GM12878 (cell line): ENCODE data around the gene RGS16. TPM values are rescaled to one million over a fixed set of nuclear protein-coding genes. Genes with fewer than 3 reads are reported as not detected.

ENCODE experiments used
- ATAC-seq: fragments of 200-7000 bp; cut with Tn5 transposase; 3 replicates; pipeline ENCODE4 v1.9.1; 2020; ENCODE audit warnings: mild to moderate bottlenecking, moderate library complexity
- BruUV-seq: library from RNA; stranded (reverse); fragments of 400-500 nt; replicated peaks from 2 replicates; lab custom pipeline; 2021; lab: Mats Ljungman, UMichigan
- CTCF ChIA-PET: fragments of 300-600 bp; sonication (Branson Sonifier 250); formaldehyde crosslinking; extraction: SDS; loops from one replicate; lab custom pipeline; 2021; ENCODE audit warnings: inconsistent platforms; lab: Yijun Ruan, JAX
- POLR2A ChIA-PET: fragments of 350-600 bp; formaldehyde crosslinking; extraction: SDS; loops from one replicate; lab custom pipeline; 2021; ENCODE audit warnings: inconsistent platforms; lab: Charles Lee
- RAD21 ChIA-PET: fragments of 300-600 bp; sonication (Branson Sonifier 250); formaldehyde crosslinking; loops from one replicate; lab custom pipeline; 2023; ENCODE audit warnings: antibody characterized with exemption; ENCODE audit not compliant: unreplicated experiment; lab: Charles Lee
- SMC1A ChIA-PET: fragments of 300-600 bp; sonication (Branson Sonifier 250); formaldehyde crosslinking; loops from one replicate; lab custom pipeline; 2023; ENCODE audit not compliant: unreplicated experiment, uncharacterized antibody; lab: Charles Lee
- DNase-seq: peaks from one replicate; pipeline ENCODE4 v3.0.0-alpha.2; 2011; ENCODE audit warnings: low read depth, low spot score
- FAIRE-seq: peaks from 3 replicates; lab custom pipeline; 2011; peaks lifted over from hg19 to GRCh38; lab: Jason Lieb, UNC
- H2AFZ ChIP-seq: 2 replicates; pipeline ENCODE4 v1.6.0; 2011; ENCODE audit warnings: low read depth, low read length, control low read depth; ENCODE audit not compliant: control insufficient read depth
- H3K27ac ChIP-seq: 2 replicates; pipeline ENCODE4 v1.5.1; 2011; ENCODE audit warnings: control low read depth; ENCODE audit not compliant: control insufficient read depth, insufficient read depth
- H3K27me3 ChIP-seq, 2 experiments: replicated peaks in 1 of 2; 2 replicates each; pipeline versions ENCODE4 v1.6.0 to v1.6.1; 2011; ENCODE audit warnings: low read length in 1 of 2; ENCODE audit not compliant: control insufficient read depth in 2 of 2, insufficient read depth in 2 of 2
- H3K36me3 ChIP-seq, 2 experiments: 2 replicates each; pipeline ENCODE4 v1.5.1; 2011; ENCODE audit warnings: low read length in 1 of 2; ENCODE audit not compliant: control insufficient read depth in 2 of 2, insufficient read depth in 2 of 2
- H3K4me1 ChIP-seq: 2 replicates; pipeline ENCODE4 v1.6.1; 2011; ENCODE audit warnings: mild to moderate bottlenecking, low read length, moderate library complexity, mixed read lengths; ENCODE audit not compliant: control insufficient read depth, insufficient read depth
- H3K4me2 ChIP-seq: 2 replicates; pipeline ENCODE4 v1.6.0; 2011; ENCODE audit warnings: control low read depth; ENCODE audit not compliant: control insufficient read depth, insufficient read depth
- H3K4me3 ChIP-seq: fragments of 200-600 bp; sonication (generic); 2 replicates; pipeline ENCODE4 v1.5.1; 2016
- H3K79me2 ChIP-seq: 2 replicates; pipeline ENCODE4 v1.6.0; 2011; ENCODE audit warnings: low read length; ENCODE audit not compliant: control insufficient read depth, insufficient read depth
- H3K9ac ChIP-seq: 2 replicates; pipeline ENCODE4 v1.8.0; 2011; ENCODE audit warnings: low read length, control low read depth, mixed read lengths; ENCODE audit not compliant: control insufficient read depth, insufficient read depth
- H3K9me3 ChIP-seq: replicated peaks from 3 replicates; pipeline ENCODE4 v1.5.1; 2011; ENCODE audit warnings: mild to moderate bottlenecking, low read length; ENCODE audit not compliant: control insufficient read depth, insufficient read depth
- H4K20me1 ChIP-seq: 2 replicates; pipeline ENCODE4 v1.6.0; 2011; ENCODE audit not compliant: control insufficient read depth, insufficient read depth
- EED ChIP-seq: sonication (generic); IDR thresholded peaks from 2 replicates; pipeline ENCODE4 v1.6.1; 2016; ENCODE audit warnings: antibody characterized with exemption, low read depth
- ESRRA ChIP-seq: IDR thresholded peaks from 2 replicates; pipeline ENCODE4 v1.6.1; 2012; ENCODE audit warnings: mild to moderate bottlenecking, low read length, improper control_type of control experiment
- FOS ChIP-seq: IDR thresholded peaks from 3 replicates; pipeline ENCODE4 v1.6.1; 2011; ENCODE audit warnings: borderline replicate concordance; ENCODE audit not compliant: insufficient read length; ENCODE audit errors: extremely low read depth
- IKZF2 ChIP-seq, 2 experiments: fragments of 450-650 bp; IDR thresholded peaks; 2 replicates each; pipeline ENCODE4 v1.6.1; 2017; ENCODE audit warnings: mild to moderate bottlenecking in 2 of 2, moderate library complexity in 2 of 2
- MXI1 ChIP-seq: fragments of 150-350 bp; IDR thresholded peaks from 2 replicates; pipeline ENCODE4 v1.6.1; 2011; ENCODE audit warnings: low read depth, mild to moderate bottlenecking, inconsistent platforms, low read length, improper control_type of control experiment
- SP1 ChIP-seq: IDR thresholded peaks from one replicate; pipeline ENCODE4 v1.6.1; 2011; ENCODE audit warnings: low read depth, low read length
- ZNF622 ChIP-seq: fragments of 450-650 bp; IDR thresholded peaks from 2 replicates; pipeline ENCODE4 v1.6.1; 2017; ENCODE audit warnings: mild to moderate bottlenecking, inconsistent platforms
- WGBS: methylation state at CpG from one replicate; pipeline ENCODE4 v1.1.6; 2016; ENCODE audit warnings: low lambda C conversion rate; ENCODE audit not compliant: insufficient replicate concordance, insufficient coverage; ENCODE audit errors: missing lambda C conversion rate; 5-methylcytosine and 5-hydroxymethylcytosine counted together
- in situ Hi-C: fragments of 300-500 bp; cut with MboI; formaldehyde crosslinking; loops from 9 replicates; pipeline ENCODE4 v1.14.3; 2018; ENCODE audit warnings: mixed read lengths
- intact Hi-C: fragments of 100-400 bp; cut with micrococcal nuclease; formaldehyde crosslinking; loops from one replicate; pipeline ENCODE4 v1.14.2; 2022; ENCODE audit not compliant: unreplicated experiment
- polyA plus RNA-seq, 11 experiments: library from polyadenylated mRNA; depleted of rRNA in 4 of 11; unstranded in 6 of 11; stranded (reverse) in 5 of 11; fragments of >200 nt; fragmentation: Nextera tagmentation in 4 of 11; fragmentation: Illumina TruSeq in 1 of 11; extraction: Ambion mirVana in 4 of 11; extraction: Trizol in 1 of 11; gene quantifications; 1 replicate in 1 of 11; 2 replicates in 10 of 11; pipeline versions ENCODE4 v1.2.1 to v1.2.3, GENCODE V29; 2011 to 2016; ENCODE audit warnings: inconsistent platforms in 2 of 11, missing spikeins in 2 of 11, low read depth in 1 of 11
- total RNA-seq, 4 experiments: library from RNA; depleted of rRNA in 3 of 4; stranded (reverse); fragments of >200 nt in 3 of 4; fragmentation: Illumina TruSeq in 1 of 4; extraction: Trizol in 1 of 4; gene quantifications; 2 replicates each; pipeline versions ENCODE4 v1.2.1 to v1.2.3, GENCODE V29; 2013 to 2021

The RGS16 gene
- total and polyA plus RNA-seq, 10 of the 15 experiments (the other 5 are each of a cell fraction or from before 2014, with no cell fraction given): 16.4 to 58.2 (median 44.6) TPM

- TF ChIP-seq IKZF2 (IDR thresholded peaks at IDR 0.05) (no peak), FOS (no peak), ESRRA (no peak), MXI1 (no peak), SP1 (no peak)
Observed at GRCh38 chr1:182634306-182635072, 30.3 kb upstream of the RGS16 start (continued).

GRCh38 chr1:182633657-182634281, 29.6 kb upstream of the RGS16 start:
- ChIA-PET POLR2A (interaction anchor here (1.5 to 2.2 kb wide), 3 partner anchors 10 to 43 kb away, joined by 3 to 13 read pairs (median 5); no protein-coding TSS in a partner anchor), SMC1A (interaction anchor here (0.7 to 14.8 kb wide), 8 partner anchors 12 to 149 kb away, joined by 3 to 238 read pairs (median 10); partner anchors contain the start of gene RGS16), CTCF (interaction anchor here (0.9 to 2.2 kb wide), 6 partner anchors 8 to 149 kb away, joined by 3 to 13 read pairs (median 5); no protein-coding TSS in a partner anchor), RAD21 (interaction anchor here (1.4 to 2.1 kb wide), 4 partner anchors 10 to 33 kb away, joined by 3 to 14 read pairs (median 6); no protein-coding TSS in a partner anchor)
- Histone ChIP-seq H4K20me1 (no peaks in the 10 kb centered on the region), H3K9me3 (no peaks in the 10 kb centered on the region), H3K27ac (no peak overlapping the region), H3K36me3 (no peaks in the 10 kb centered on the region), H3K27me3 (no peaks in the 10 kb centered on the region), H2AFZ (no peak overlapping the region), H3K4me1 (peaks cover 33% of the 10 kb centered on the region), H3K79me2 (no peaks in the 10 kb centered on the region), H3K9ac (no peak overlapping the region), H3K4me2 (no peak overlapping the region), H3K4me3 (no peak overlapping the region)
- in situ Hi-C loops (no loop called here), intact Hi-C loops (loop anchor here (5.0 kb wide), 1 partner anchor 44 kb away; no protein-coding TSS in a partner anchor)
- FAIRE-seq (no peak), DNase-seq (no peak), ATAC-seq (no peak)
- BruUV-seq: no TSS peak
- 77% methylated on average over 10 of the region's 11 CpGs for WGBS
- TF ChIP-seq EED: 0 out of 2 replicates have a peak, but pooled peaks have one; percentile 10
- no peak for TF ChIP-seq ZNF622
